WTC11 (cell line): Measurements from ENCODE around the gene NDRG4. TPM values are rescaled to one million over a fixed set of nuclear protein-coding genes. Genes with fewer than 3 reads are reported as not detected.
A peak's percentile ranks its signal among the peaks of the same experiment; 100 is the strongest.

Experiments
- CBFB ChIP-seq: sonication (generic); formaldehyde crosslinking; IDR thresholded peaks from 2 replicates; pipeline ENCODE4 v1.8.1; 2022; ENCODE audit warnings: mild to moderate bottlenecking, low read depth, missing genetic modification reagents
- ELF4 ChIP-seq: sonication (generic); formaldehyde crosslinking; IDR thresholded peaks from 2 replicates; pipeline ENCODE4 v1.8.1; 2022; ENCODE audit warnings: low read depth, mild to moderate bottlenecking, moderate library complexity, missing genetic modification reagents
- ESRRA ChIP-seq: sonication (generic); formaldehyde crosslinking; IDR thresholded peaks from 2 replicates; pipeline ENCODE4 v1.8.1; 2022; ENCODE audit warnings: mild to moderate bottlenecking, missing genetic modification reagents, borderline replicate concordance
- FOXP1 ChIP-seq: sonication (generic); formaldehyde crosslinking; IDR thresholded peaks from 2 replicates; pipeline ENCODE4 v1.8.0; 2022; ENCODE audit warnings: missing genetic modification reagents, mild to moderate bottlenecking, moderate library complexity, borderline replicate concordance
- HMGXB4 ChIP-seq: sonication (generic); formaldehyde crosslinking; IDR thresholded peaks from 2 replicates; pipeline ENCODE4 v1.8.1; 2023; ENCODE audit warnings: mild to moderate bottlenecking, moderate library complexity, missing genetic modification reagents
- MXD4 ChIP-seq: fragments of 250-450 bp; sonication (Bioruptor Pico); IDR thresholded peaks from 2 replicates; pipeline ENCODE4 v1.8.0; 2021; ENCODE audit warnings: mild to moderate bottlenecking, moderate library complexity, borderline replicate concordance
- MYBL2 ChIP-seq: sonication (generic); formaldehyde crosslinking; IDR thresholded peaks from 2 replicates; pipeline ENCODE4 v1.8.1; 2023; ENCODE audit warnings: mild to moderate bottlenecking, moderate library complexity, missing genetic modification reagents
- NFE2L1 ChIP-seq: sonication (generic); formaldehyde crosslinking; IDR thresholded peaks from 2 replicates; pipeline ENCODE4 v1.8.1; 2023; ENCODE audit warnings: missing genetic modification reagents
- NR2C2 ChIP-seq: sonication (generic); formaldehyde crosslinking; IDR thresholded peaks from 2 replicates; pipeline ENCODE4 v1.8.0; 2022; ENCODE audit warnings: mild to moderate bottlenecking, missing genetic modification reagents
- PREB ChIP-seq: sonication (generic); formaldehyde crosslinking; IDR thresholded peaks from 2 replicates; pipeline ENCODE4 v1.8.1; 2022; ENCODE audit warnings: mild to moderate bottlenecking, missing genetic modification reagents, moderate library complexity, borderline replicate concordance
- SOX15 ChIP-seq: fragments of 250-450 bp; sonication (Bioruptor Pico); IDR thresholded peaks from 2 replicates; pipeline ENCODE4 v1.9.0; 2021; ENCODE audit warnings: mild to moderate bottlenecking
- TP53 ChIP-seq: sonication (generic); formaldehyde crosslinking; IDR thresholded peaks from 2 replicates; pipeline ENCODE4 v1.8.1; 2023; ENCODE audit warnings: mild to moderate bottlenecking, missing genetic modification reagents
- USF2 ChIP-seq: sonication (generic); formaldehyde crosslinking; IDR thresholded peaks from 2 replicates; pipeline ENCODE4 v1.8.1; 2023; ENCODE audit warnings: mild to moderate bottlenecking, missing genetic modification reagents, moderate library complexity
- ZNF121 ChIP-seq: sonication (generic); formaldehyde crosslinking; IDR thresholded peaks from 2 replicates; pipeline ENCODE4 v1.8.0; 2023; ENCODE audit warnings: missing genetic modification reagents
- ZNF138 ChIP-seq: sonication (generic); formaldehyde crosslinking; conservative IDR thresholded peaks from 2 replicates; pipeline ENCODE4 v1.8.1; 2022; ENCODE audit warnings: mild to moderate bottlenecking, moderate library complexity, missing genetic modification reagents
- ZNF416 ChIP-seq: fragments of 250-450 bp; sonication (Bioruptor Pico); IDR thresholded peaks from 2 replicates; pipeline ENCODE4 v1.9.0; 2021; ENCODE audit warnings: mild to moderate bottlenecking, inconsistent platforms
- ZNF425 ChIP-seq: fragments of 250-450 bp; sonication (Bioruptor Pico); conservative IDR thresholded peaks from 2 replicates; pipeline ENCODE4 v1.9.0; 2021; ENCODE audit warnings: mild to moderate bottlenecking
- ZNF512 ChIP-seq: sonication (generic); formaldehyde crosslinking; IDR thresholded peaks from 2 replicates; pipeline ENCODE4 v1.8.1; 2022; ENCODE audit warnings: missing genetic modification reagents, borderline replicate concordance
- total RNA-seq: library from RNA; stranded (reverse); gene quantifications from 3 replicates; pipeline ENCODE4 v1.2.3, GENCODE V29; 2021
- TF ChIP-seq, protein P1 (sequence below): sonication (generic); formaldehyde crosslinking; IDR thresholded peaks from 2 replicates; pipeline ENCODE4 v1.8.1; 2023; ENCODE audit warnings: mild to moderate bottlenecking, missing genetic modification reagents, moderate library complexity
- TF ChIP-seq, protein P2 (sequence below): sonication (generic); formaldehyde crosslinking; IDR thresholded peaks from 2 replicates; pipeline ENCODE4 v1.8.0; 2023; ENCODE audit warnings: missing genetic modification reagents, mild to moderate bottlenecking, borderline replicate concordance
- TF ChIP-seq, protein P3 (sequence below): sonication (generic); formaldehyde crosslinking; IDR thresholded peaks from 2 replicates; pipeline ENCODE4 v1.8.0; 2022; ENCODE audit warnings: mild to moderate bottlenecking, missing genetic modification reagents
- TF ChIP-seq, protein P4 (sequence below): fragments of 250-450 bp; sonication (Bioruptor Pico); IDR thresholded peaks from 2 replicates; pipeline ENCODE4 v1.8.0; 2021; ENCODE audit warnings: mild to moderate bottlenecking

The NDRG4 gene
- total RNA-seq, 1 experiment from 2014 or later = 20.5 TPM

GRCh38 chr16:58515871-58516767 lies 16.2 kb downstream of the NDRG4 start (continued):
- TF ChIP-seq MYBL2 (CRISPR knock-in tag) (no peak), ZNF512 (no peak), USF2 (CRISPR knock-in tag) (no peak), ZNF121 (CRISPR knock-in tag) (no peak), ZNF425 (CRISPR knock-in tag) (no peak), NFE2L1 (CRISPR knock-in tag) (no peak), TP53 (peak; percentile 31; the same call in 1 of the 2 replicates), NR2C2 (no peak), HMGXB4 (CRISPR knock-in tag) (peak; percentile 79; the same call in 1 of the 2 replicates), CBFB (CRISPR knock-in tag) (no peak), ZNF416 (CRISPR knock-in tag) (peak; percentile 83; the same call in 1 of the 2 replicates), PREB (CRISPR knock-in tag) (no peak), ESRRA (CRISPR knock-in tag) (no peak), MXD4 (CRISPR knock-in tag) (no peak), FOXP1 (CRISPR knock-in tag) (peak; percentile 37; the same call in 1 of the 2 replicates), ZNF138 (CRISPR knock-in tag) (no peak), SOX15 (CRISPR knock-in tag) (no peak), ELF4 (CRISPR knock-in tag) (no peak)
- TF ChIP-seq, protein P1, sequence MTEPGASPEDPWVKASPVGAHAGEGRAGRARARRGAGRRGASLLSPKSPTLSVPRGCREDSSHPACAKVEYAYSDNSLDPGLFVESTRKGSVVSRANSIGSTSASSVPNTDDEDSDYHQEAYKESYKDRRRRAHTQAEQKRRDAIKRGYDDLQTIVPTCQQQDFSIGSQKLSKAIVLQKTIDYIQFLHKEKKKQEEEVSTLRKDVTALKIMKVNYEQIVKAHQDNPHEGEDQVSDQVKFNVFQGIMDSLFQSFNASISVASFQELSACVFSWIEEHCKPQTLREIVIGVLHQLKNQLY (CRISPR knock-in tag) = no peak
- TF ChIP-seq, protein P2, sequence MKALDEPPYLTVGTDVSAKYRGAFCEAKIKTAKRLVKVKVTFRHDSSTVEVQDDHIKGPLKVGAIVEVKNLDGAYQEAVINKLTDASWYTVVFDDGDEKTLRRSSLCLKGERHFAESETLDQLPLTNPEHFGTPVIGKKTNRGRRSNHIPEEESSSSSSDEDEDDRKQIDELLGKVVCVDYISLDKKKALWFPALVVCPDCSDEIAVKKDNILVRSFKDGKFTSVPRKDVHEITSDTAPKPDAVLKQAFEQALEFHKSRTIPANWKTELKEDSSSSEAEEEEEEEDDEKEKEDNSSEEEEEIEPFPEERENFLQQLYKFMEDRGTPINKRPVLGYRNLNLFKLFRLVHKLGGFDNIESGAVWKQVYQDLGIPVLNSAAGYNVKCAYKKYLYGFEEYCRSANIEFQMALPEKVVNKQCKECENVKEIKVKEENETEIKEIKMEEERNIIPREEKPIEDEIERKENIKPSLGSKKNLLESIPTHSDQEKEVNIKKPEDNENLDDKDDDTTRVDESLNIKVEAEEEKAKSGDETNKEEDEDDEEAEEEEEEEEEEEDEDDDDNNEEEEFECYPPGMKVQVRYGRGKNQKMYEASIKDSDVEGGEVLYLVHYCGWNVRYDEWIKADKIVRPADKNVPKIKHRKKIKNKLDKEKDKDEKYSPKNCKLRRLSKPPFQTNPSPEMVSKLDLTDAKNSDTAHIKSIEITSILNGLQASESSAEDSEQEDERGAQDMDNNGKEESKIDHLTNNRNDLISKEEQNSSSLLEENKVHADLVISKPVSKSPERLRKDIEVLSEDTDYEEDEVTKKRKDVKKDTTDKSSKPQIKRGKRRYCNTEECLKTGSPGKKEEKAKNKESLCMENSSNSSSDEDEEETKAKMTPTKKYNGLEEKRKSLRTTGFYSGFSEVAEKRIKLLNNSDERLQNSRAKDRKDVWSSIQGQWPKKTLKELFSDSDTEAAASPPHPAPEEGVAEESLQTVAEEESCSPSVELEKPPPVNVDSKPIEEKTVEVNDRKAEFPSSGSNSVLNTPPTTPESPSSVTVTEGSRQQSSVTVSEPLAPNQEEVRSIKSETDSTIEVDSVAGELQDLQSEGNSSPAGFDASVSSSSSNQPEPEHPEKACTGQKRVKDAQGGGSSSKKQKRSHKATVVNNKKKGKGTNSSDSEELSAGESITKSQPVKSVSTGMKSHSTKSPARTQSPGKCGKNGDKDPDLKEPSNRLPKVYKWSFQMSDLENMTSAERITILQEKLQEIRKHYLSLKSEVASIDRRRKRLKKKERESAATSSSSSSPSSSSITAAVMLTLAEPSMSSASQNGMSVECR (CRISPR knock-in tag) = 0 out of 2 replicates have a peak, but pooled peaks have one; percentile 29
- TF ChIP-seq, protein P3, sequence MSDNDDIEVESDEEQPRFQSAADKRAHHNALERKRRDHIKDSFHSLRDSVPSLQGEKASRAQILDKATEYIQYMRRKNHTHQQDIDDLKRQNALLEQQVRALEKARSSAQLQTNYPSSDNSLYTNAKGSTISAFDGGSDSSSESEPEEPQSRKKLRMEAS (CRISPR knock-in tag) = no peak
- TF ChIP-seq, protein P4, sequence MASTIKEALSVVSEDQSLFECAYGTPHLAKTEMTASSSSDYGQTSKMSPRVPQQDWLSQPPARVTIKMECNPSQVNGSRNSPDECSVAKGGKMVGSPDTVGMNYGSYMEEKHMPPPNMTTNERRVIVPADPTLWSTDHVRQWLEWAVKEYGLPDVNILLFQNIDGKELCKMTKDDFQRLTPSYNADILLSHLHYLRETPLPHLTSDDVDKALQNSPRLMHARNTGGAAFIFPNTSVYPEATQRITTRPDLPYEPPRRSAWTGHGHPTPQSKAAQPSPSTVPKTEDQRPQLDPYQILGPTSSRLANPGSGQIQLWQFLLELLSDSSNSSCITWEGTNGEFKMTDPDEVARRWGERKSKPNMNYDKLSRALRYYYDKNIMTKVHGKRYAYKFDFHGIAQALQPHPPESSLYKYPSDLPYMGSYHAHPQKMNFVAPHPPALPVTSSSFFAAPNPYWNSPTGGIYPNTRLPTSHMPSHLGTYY (CRISPR knock-in tag) = no peak
